Osteocyte (in vitro differentiated cells): ENCODE data around the gene PDE4D. TPM values are rescaled to one million over a fixed set of nuclear protein-coding genes. Genes with fewer than 3 reads are reported as not detected.

Experiments used
- DNase-seq: peaks from one replicate; pipeline ENCODE4 v3.0.0; 2021; ENCODE audit warnings: mixed read lengths; ENCODE audit not compliant: unreplicated experiment; ENCODE audit errors: extremely low spot score
- H3K27ac Mint-ChIP-seq: one replicate; pipeline ENCODE4 v1.8.0; 2021; ENCODE audit warnings: mild to moderate bottlenecking, mixed read lengths; ENCODE audit not compliant: unreplicated experiment
- H3K27me3 Mint-ChIP-seq: one replicate; pipeline ENCODE4 v1.8.0; 2021; ENCODE audit warnings: mixed read lengths; ENCODE audit not compliant: unreplicated experiment
- H3K36me3 Mint-ChIP-seq: one replicate; pipeline ENCODE4 v1.8.0; 2021; ENCODE audit warnings: mixed read lengths; ENCODE audit not compliant: unreplicated experiment
- H3K4me1 Mint-ChIP-seq: one replicate; pipeline ENCODE4 v1.8.0; 2021; ENCODE audit warnings: mixed read lengths; ENCODE audit not compliant: unreplicated experiment
- H3K4me3 Mint-ChIP-seq: one replicate; pipeline ENCODE4 v1.8.0; 2021; ENCODE audit warnings: mild to moderate bottlenecking, moderate library complexity, mixed read lengths; ENCODE audit not compliant: unreplicated experiment
- H3K9me3 Mint-ChIP-seq: one replicate; pipeline ENCODE4 v1.8.0; 2021; ENCODE audit warnings: mixed read lengths; ENCODE audit not compliant: unreplicated experiment
- total RNA-seq: library from RNA; stranded (reverse); gene quantifications from 2 replicates; pipeline ENCODE4 v1.2.1, GENCODE V29; 2021
- TF ChIP-seq, protein P1 (sequence below): fragments of 200-600 bp; sonication (generic); IDR thresholded peaks from 2 replicates; pipeline ENCODE4 v1.5.0; 2021; ENCODE audit warnings: antibody characterized with exemption, mild to moderate bottlenecking, moderate library complexity

PDE4D gene
- total RNA-seq, 1 donor from 2014 or later: 24.2 TPM

- Mint-ChIP-seq H3K9me3 (no peaks in the 10 kb centered on the region), H3K4me3 (no peak overlapping the region), H3K27me3 (no peaks in the 10 kb centered on the region), H3K4me1 (peaks cover 36% of the 10 kb centered on the region), H3K36me3 (no peaks in the 10 kb centered on the region), H3K27ac (no peak overlapping the region)
- TF ChIP-seq, protein P1, sequence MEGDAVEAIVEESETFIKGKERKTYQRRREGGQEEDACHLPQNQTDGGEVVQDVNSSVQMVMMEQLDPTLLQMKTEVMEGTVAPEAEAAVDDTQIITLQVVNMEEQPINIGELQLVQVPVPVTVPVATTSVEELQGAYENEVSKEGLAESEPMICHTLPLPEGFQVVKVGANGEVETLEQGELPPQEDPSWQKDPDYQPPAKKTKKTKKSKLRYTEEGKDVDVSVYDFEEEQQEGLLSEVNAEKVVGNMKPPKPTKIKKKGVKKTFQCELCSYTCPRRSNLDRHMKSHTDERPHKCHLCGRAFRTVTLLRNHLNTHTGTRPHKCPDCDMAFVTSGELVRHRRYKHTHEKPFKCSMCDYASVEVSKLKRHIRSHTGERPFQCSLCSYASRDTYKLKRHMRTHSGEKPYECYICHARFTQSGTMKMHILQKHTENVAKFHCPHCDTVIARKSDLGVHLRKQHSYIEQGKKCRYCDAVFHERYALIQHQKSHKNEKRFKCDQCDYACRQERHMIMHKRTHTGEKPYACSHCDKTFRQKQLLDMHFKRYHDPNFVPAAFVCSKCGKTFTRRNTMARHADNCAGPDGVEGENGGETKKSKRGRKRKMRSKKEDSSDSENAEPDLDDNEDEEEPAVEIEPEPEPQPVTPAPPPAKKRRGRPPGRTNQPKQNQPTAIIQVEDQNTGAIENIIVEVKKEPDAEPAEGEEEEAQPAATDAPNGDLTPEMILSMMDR: no peak
- no peak for DNase-seq
Measured at GRCh38 chr5:59207401-59207800, 686.1 kb downstream of the PDE4D start.

GRCh38 chr5:59206132-59206581 is 687.4 kb downstream of the PDE4D start:
- Mint-ChIP-seq H3K4me1 (peaks cover 36% of the 10 kb centered on the region), H3K27ac (peak overlapping the region; percentile 56), H3K27me3 (no peaks in the 10 kb centered on the region), H3K36me3 (no peaks in the 10 kb centered on the region), H3K4me3 (no peak overlapping the region), H3K9me3 (no peaks in the 10 kb centered on the region)
- DNase-seq: no peak
- TF ChIP-seq, protein P1: no peak

GRCh38 chr5:59204114-59204897 is 689.2 kb downstream of the PDE4D start:
- no peaks in the 10 kb centered on the region for H3K9me3 Mint-ChIP-seq
- no peaks in the 10 kb centered on the region for H3K36me3 Mint-ChIP-seq
- H3K4me3 Mint-ChIP-seq: no peak overlapping the region
- DNase-seq: no peak
- H3K27ac Mint-ChIP-seq: no peak overlapping the region
- H3K27me3 Mint-ChIP-seq: no peaks in the 10 kb centered on the region
- H3K4me1 Mint-ChIP-seq: peaks cover 25% of the 10 kb centered on the region
- TF ChIP-seq, protein P1: no peak

- no peak for DNase-seq
Measured at GRCh38 chr5:59199868-59200267, 693.7 kb downstream of the PDE4D start.

GRCh38 chr5:59198832-59199231 is 694.7 kb downstream of the PDE4D start:
- Mint-ChIP-seq H3K27ac (no peak overlapping the region), H3K9me3 (no peaks in the 10 kb centered on the region), H3K4me3 (no peak overlapping the region), H3K36me3 (peaks cover 4% of the 10 kb centered on the region), H3K4me1 (peaks cover 6% of the 10 kb centered on the region), H3K27me3 (no peaks in the 10 kb centered on the region)
- TF ChIP-seq, protein P1: no peak
- DNase-seq: no peak

More at GRCh38 chr5:59199868-59200267, 693.7 kb downstream of the PDE4D start:
- peaks cover 4% of the 10 kb centered on the region for H3K36me3 Mint-ChIP-seq
- no peak overlapping the region for H3K4me3 Mint-ChIP-seq
- H3K9me3 Mint-ChIP-seq: no peaks in the 10 kb centered on the region
- H3K4me1 Mint-ChIP-seq: peaks cover 6% of the 10 kb centered on the region
- TF ChIP-seq, protein P1: no peak
- H3K27ac Mint-ChIP-seq: no peak overlapping the region
- no peaks in the 10 kb centered on the region for H3K27me3 Mint-ChIP-seq
